ENCODE results near the gene PHKA2.

PHKA2 gene

GRCh38 chrX:18889346-18890048 lies 94.4 kb downstream of the PHKA2 start:
- DNase-seq (ENCODE audit: low read depth in 2 of 2): no peak

GRCh38 chrX:18888281-18888680 lies 95.6 kb downstream of the PHKA2 start:
- DNase-seq (ENCODE audit: low read depth in 2 of 2): no peak

DNA sequence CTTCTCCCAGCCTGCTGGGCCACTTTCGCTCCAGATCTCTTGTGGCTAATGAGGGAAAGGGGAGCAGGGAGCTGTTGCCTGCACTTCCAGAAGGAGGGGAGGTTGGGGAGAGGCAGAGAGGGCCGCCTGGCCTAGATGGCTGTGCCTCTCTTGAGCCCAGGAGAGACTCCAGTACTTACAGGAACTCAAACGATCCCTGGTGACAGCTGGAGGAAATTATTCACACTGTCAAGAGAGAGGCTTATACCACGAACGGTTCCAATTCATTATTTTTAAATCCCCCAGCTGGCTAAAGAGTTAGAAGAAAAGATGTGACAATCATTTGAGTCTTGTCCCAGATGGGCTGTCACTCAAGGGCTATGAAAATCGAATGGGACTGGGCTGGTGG lies 96.1 kb downstream of the PHKA2 start:
- no peak for DNase-seq (ENCODE audit: low read depth in 2 of 2)

DNA sequence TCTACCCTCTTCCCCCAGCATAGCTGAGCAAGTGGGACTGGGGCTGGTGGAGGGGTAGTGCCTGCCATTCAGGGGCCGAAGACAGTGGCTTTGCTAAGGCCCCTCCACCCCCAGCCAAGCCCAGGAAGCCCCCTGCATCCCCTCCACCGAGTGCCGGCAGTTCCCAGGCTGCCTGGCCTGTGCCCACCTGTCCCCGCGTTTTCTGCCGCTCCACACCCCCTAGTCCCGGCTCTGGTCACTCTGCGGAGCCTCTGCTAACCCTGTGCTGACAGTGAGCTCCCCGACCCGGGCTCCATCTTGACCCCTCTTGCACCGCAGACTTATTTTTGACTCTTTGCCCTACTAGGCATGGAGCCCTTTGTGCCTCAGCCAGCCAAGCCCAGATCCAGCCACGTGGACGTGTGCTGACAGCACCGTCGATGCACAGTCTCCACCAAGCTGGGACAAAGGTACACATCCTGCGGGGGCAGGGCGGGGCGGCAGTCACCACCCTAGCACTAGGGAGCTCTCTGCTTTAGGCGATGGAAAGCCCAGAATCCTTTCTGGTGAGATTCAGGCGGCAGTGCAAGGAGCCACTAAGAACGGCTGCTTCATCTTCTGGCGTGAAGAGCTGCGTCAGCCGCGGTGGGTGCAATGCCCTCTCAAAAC lies 96.6 kb downstream of the PHKA2 start:
- DNase-seq (ENCODE audit: low read depth in 2 of 2): no peak

GRCh38 chrX:18886344-18887161 lies 97.4 kb downstream of the PHKA2 start:
- no peak for DNase-seq (ENCODE audit: low read depth in 2 of 2)

DNA sequence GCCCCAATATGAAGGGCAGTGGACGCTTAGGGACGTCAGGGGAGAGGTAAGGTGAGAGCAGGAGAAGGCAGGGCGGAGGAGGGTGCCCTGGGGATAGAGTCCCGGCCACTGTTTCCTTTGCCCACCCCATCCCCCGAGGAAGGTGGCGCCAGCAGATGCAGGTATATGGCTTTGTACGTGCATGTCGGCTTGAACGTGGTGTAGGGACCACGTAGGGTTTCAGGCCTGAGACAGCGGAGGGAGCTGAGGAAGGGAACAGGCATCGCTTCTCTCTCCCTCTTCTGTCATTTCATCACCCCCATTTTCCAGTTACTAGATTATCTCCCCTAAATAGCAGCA lies 97.9 kb downstream of the PHKA2 start:
- DNase-seq (ENCODE audit: low read depth in 2 of 2): no peak

GRCh38 chrX:18885328-18886004 lies 98.4 kb downstream of the PHKA2 start:
- no peak for DNase-seq (ENCODE audit: low read depth in 2 of 2)

DNA sequence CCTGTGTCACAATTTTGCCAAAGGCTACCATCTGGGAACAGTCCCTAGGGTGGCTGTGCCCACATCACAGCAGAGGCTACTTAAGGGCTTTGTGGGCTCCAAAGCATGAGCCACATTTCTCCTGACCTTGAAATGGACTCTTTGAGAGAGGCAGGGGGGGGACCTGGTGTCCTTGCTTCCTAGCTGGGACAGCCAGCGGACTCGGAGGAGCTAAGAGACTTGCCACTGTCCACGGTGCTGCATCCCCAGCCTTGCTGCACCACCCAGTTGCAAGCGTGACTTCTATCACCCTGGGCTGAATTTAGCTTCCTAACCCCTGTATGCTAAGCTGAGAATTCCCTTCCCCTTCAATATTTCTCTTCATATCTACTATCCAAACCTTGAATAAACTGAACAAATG lies 99.0 kb downstream of the PHKA2 start:
- DNase-seq (ENCODE audit: low read depth in 2 of 2): no peak

GRCh38 chrX:18883961-18884765 lies 99.8 kb downstream of the PHKA2 start:
- DNase-seq (ENCODE audit: low read depth in 2 of 2): no peak

DNA sequence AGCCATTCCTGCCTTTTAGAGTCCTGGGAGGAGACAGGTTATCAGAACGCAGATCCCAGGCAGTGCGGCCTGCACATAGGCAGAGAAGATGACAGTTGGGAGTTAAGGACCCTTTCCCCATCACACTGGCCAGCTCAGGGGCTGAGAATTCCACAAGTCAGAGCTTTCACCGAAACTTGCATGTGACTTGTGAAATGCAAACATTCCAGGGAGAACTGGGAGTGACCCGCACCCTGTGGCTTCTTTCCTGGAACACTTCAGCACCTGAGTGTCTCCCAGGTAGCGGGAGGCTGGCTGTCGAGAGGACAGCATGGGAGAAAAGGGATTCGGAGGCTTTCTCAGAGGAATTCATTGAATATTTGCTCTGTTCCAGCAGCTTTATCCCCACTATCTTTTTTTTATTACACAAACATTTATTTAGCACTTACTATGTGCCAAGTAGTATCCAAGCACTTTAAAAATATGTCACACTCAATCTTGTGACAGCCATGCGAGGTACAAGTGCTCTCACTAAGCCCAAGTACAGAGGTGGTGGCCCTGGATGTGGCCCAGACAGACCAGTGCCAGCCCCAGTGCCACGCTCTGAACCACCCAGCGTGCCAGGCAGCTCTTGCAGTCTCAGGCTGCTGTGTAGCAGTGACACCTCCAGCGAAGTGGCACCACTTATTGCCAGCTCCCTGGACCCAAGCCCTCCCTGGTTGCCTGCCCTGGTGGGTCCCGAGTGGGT lies 100.5 kb downstream of the PHKA2 start:
- DNase-seq (ENCODE audit: low read depth in 2 of 2): no peak

DNA sequence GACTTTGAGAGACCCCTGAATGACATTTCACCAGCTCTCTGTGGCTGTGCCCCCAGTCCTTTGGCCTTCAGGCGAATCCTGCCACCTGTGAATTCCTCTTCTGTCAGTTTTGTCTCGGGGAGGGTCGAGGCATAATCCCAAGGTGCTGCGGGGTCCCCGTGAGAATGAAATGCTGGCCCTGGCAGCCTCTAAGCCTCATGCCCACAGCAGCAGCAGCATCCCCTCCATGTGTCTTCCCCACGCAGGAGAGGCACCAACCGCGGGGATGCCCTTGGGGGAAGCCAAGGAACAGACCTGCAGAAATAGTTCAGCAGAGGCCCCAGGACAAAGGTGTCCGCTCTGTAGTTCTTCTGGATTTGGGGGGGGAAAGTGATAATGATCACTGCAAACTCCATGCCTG lies 104.8 kb downstream of the PHKA2 start:
- DNase-seq (ENCODE audit: low read depth in 2 of 2): no peak

- DNase-seq (ENCODE audit: low read depth in 2 of 2): no peak
These were observed 106.4 kb downstream of the PHKA2 start for GRCh38 chrX:18877469-18877868.

DNA sequence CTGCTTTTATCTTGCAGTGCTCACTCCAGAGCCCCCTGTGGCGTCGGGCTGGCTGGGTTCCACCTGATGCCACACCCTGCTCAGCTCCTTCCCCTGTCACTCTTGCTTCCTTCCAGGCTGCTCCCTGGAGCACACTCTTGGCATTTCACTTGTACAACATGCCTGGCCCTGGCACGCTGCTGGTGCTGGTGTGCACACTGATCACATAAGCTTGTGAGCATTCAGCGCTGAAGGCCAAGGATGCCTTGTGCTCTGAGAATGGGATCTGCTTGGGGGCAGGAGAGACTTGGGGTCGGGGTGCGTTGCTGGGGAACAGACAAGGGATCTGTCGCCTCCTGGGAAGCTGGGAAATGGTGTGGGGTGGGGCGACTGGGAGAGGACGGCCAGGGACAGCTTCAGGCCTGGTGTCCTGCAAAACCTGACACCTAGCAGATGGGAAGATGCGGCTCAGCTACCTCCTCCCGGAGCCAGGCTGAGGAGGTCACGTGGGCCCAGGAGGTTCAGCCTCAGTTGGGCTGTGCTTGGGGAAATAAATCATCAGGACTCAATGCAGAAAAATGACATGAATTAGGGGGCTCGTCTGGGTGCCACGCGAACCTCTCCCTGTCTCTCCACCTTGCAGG lies 108.5 kb downstream of the PHKA2 start:
- DNase-seq (ENCODE audit: low read depth in 2 of 2): no peak

DNA sequence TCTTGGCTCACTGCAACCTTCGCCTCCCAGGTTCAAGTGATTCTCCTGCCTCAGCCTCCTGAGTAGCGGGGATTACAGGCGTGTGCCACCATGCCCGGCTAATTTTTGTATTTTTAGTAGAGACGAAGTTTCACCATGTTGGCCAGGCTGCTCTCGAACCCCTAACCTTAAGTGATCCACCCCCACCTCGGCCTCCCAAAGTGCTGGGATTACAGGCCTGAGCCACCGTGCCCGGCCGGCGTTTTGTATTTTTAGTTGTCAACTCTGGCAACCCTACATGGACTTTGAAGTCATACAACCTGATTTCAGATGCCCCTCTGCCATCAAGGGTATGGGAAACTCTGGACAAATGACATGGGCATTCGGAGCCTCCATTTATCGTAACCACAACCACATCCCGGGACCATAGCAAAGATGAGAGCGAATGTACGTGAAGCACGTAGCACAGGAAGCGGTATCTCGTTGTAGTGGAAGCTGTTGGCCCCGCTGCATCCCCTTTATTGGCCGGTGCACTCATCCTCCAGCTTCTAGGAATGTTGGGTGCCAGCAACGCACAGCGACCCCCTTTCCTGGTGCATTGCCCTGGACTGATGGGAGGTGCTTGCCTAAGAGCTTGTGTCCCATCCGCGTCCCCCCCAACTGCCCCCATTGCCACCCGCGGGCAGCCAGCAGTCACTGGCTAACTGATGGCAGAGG lies 109.2 kb downstream of the PHKA2 start:
- DNase-seq (ENCODE audit: low read depth in 2 of 2): no peak

DNA sequence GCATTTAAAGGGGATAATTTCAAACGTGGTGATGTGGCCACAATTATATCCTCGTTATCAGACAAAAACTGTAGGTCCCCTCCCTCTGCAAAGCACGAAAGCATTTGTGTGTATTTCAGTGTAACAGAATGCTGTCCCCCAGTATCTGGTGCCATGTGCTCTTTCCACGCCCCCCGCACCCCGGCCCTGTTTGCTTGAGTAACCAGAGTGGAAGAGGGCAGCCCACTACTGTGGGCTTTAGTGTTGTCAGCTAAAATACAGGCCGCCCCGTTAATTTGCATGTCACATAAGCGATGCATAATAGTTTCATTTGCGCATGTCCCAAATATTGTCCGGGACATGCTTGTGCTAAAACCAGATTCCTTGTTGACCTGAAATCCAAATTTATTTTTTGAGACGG lies 110.1 kb downstream of the PHKA2 start:
- no peak for DNase-seq (ENCODE audit: low read depth in 2 of 2)

DNA sequence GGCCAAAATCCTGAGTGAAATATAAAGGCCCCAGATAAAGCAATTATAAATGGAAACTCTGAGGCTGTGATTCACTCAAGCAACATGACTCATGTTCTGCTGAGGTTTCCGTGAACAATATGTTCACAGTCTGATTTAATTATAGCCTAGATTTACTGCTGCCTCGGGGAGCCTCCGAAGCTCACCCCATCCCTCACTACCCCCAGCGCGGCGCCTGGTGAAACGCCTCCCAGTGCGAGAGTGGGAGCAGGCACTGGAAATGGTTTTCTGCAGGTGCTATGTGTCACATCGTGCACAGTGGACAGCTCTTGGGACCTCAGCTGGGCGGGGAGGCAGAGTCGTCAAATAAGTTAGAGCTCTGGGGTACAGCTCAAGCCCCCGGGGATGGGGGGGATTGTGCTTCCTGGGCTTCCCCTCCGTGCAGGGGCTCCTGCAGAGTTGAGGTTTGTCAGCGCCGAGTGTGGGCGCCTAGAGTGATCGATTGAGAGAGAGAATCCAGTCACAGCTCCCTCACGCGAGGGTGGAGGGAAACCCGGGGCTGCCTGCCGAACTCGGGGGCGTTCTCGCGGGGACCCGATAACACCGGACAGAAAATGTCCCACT lies 110.6 kb downstream of the PHKA2 start:
- DNase-seq (ENCODE audit: low read depth in 2 of 2): no peak

- DNase-seq (ENCODE audit: low read depth in 2 of 2): no peak
These were observed 111.3 kb downstream of the PHKA2 start for GRCh38 chrX:18872621-18873020.

- DNase-seq (ENCODE audit: low read depth in 2 of 2): no peak
These were observed 111.9 kb downstream of the PHKA2 start for GRCh38 chrX:18871970-18872369.

- no peak for DNase-seq (ENCODE audit: low read depth in 2 of 2)
These were observed 112.6 kb downstream of the PHKA2 start for GRCh38 chrX:18871161-18871890.

Measured in activated CD8-positive, alpha-beta memory T cell treated with anti-CD3 and anti-CD28 coated beads for 4 hours (primary cell).